Activated CD4-positive, alpha-beta T cell treated with anti-CD3 and anti-CD28 coated beads, Interleukin-2, Interleukin-6, amounts not matched to agents 100 ng/mL and 50 ng/mL, durations not matched to agents 16 hours and 8 hours (primary cell): ENCODE results near the gene NEAT1.
"Not testable (repeated sequence)": the region's sequence is repeated elsewhere in the genome, so short reads cannot be mapped to it uniquely, and the experiment has no call there.

Experiments
- DNase-seq: peaks from one replicate; pipeline ENCODE4 v3.0.0-alpha.2; 2020

Gene NEAT1

DNA sequence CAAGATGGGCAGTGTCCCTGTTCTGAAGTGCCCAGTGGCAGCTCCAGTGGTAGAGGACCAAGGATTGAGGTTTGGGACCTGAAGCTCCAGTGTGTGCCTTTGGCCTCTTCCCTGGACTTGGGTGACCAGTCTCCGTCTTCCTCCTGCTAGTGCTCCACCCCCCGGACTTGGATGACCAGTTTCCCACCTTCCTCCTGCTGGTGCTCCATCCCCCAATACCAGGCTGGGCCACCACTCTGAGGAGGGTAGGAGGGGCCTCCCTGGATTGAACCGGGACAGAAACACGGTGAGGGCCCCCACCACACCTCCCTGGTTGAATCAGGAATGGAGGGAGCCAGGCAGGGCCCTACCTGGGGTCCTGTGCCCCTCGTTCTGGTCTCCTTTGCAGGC lies 10.9 kb upstream of the NEAT1 start:
- DNase-seq: no peak

DNA sequence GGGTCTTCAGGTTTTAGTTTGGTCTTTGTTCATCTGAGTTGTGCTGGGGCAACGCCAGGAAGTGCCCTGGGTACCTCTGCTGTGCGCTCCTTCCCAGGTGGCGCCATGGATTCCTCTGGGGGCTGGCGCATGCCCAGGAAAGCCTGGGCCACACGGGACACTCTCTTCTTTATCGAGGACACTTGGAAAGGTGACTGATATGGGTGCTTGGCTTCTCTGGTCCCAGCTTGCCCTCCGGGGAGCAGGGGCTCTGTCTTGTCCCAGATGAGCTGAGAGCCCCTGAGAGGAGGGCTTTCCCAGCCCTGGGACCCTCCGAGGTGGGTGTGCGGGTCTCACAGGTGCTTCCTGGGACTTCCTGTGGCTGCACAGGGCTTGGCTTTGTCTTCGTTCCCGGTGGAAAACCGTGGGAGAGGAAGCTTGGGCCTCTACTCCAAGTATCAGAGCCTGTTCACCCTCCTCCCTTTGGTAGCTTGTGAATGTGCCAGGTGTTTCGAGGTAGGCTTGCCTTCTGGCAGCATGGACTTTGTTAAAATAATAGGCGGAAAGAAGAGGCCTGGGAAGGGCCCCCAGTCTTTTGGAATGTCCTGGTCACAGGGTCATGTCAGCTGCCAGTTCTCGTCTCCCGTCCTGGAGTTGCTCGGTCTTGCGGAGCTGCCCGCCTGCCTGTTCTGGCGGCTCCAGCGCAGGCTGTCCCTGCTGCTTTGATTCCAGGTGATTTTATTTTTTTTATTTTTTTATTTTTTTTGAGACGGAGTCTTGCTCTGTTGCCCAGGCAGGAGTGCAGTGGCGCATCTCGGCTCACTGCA lies 10.1 kb upstream of the NEAT1 start:
- no peak for DNase-seq

DNA sequence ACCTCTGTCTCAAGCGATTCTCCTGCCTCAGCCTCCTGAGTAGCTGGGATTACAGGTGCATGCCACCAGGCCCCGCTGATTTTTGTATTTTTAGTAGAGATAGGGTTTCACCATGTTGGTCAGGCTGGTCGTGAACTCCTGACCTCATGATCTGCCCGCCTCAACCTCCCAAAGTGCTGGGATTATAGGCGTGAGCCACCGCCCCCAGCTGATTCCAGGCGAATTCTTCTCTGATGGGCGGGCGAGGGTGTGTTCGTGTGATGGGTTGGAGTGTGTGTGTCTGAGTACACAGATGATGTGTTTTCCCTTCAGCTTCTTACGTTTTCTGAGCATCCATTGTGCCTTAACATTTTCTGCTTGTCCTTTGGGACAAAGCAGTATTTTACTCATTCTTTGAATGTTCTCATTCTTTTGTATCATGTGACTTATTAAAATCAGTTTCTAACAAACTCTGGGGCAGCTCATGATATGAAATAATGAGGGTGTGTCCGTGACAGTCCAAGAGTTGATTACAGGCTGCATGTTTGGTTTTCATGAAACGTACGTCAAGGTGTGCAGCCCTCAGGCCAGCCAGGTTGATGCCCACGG lies 9.4 kb upstream of the NEAT1 start:
- DNase-seq: not testable (repeated sequence)

DNA sequence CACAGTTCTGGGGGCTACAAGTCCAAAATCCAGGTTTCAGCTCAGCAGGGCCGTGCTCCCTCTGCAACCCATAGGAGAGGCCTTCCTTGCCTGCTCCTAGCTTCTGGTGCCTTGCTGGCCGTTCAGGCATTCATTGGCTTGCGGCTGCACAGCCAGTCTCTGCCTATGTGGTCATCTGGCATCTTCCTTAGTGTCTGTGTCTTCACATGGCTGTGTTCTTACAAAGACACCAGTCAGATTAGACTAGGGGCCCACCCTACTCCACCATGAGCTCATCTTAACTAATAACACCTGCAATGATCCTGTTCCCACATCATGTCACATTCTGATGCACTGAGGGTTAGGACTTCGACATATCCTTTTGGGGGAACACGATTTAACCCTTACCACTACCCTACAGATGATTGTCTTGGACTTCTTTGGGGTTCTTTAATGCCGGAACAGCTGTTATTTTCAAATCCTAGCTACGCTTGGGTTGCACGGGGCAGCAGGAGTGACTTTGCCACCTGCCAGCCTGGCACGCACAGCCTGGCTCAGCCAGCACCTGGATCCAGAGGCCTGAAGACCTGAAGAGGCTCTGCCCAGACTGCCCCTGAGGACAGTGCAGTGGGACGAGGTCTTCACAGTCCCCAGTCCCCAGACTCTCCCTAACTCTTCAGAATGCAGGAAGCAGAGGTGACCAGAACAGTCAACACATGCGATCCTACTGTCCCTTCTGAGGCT lies 7.7 kb upstream of the NEAT1 start:
- no peak for DNase-seq

DNA sequence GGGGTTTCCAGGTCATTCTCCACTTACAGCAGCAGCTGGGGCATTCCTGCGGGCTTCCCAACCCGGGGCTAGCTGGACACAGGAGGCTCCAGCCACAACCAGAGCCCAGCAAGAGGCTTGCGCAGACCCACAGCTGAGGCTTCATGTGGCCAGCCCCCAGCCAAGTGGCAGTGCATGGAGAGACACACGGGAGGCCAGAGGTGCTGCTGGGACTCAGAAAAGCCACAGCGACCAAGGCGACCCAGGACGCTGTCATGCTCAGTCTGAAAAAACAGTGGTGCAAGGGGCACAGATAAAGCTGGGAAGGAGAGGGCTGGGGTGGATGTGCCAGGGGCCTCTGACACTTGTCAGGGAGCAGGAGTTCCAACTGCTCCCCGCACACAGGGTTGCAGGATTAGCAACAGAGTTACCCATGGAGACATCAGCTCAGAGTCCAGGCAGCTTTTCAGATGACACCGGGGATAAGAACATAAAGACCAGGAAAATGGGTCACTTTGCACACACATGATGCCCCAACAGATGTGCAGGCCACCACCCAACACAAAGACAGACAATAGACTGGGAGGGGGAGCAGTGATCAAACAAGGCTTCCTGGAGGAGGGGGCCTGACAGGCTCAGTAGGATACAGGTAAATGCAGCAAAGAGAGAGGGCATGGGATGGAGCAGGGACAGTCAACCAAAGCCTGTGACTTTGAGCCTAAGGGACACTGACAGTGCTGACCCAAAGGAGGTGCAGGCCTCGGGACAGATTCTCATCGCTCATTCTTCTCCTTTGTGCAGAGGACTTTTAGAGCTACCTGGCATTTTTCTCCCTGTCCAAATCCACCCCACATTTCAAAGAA lies 6.9 kb upstream of the NEAT1 start:
- DNase-seq: no peak

DNA sequence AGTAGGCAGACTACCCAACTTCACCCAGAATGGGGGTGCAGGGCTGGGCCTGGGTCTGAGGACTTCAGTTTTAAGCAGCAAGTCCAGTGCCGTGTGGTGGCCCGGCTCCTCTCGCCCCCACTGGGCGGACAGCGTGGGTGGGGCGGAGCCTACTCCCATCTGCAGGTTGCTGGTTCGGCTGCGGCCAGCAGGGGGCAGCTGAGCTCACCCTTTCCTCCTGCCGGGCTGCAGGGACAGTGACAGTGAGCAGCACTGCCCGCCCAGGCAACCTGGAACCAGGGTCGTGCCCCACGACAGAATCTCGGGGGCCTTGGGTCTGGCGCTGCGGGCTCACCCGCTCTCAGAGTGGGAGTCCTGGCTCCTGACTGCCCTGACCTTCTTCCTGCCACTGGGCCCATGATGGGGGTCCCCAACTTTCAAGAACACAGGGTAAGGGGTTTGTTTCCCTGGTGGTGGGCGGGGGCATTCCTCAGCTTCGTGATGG lies 6.2 kb upstream of the NEAT1 start:
- DNase-seq: peak; percentile 95

DNA sequence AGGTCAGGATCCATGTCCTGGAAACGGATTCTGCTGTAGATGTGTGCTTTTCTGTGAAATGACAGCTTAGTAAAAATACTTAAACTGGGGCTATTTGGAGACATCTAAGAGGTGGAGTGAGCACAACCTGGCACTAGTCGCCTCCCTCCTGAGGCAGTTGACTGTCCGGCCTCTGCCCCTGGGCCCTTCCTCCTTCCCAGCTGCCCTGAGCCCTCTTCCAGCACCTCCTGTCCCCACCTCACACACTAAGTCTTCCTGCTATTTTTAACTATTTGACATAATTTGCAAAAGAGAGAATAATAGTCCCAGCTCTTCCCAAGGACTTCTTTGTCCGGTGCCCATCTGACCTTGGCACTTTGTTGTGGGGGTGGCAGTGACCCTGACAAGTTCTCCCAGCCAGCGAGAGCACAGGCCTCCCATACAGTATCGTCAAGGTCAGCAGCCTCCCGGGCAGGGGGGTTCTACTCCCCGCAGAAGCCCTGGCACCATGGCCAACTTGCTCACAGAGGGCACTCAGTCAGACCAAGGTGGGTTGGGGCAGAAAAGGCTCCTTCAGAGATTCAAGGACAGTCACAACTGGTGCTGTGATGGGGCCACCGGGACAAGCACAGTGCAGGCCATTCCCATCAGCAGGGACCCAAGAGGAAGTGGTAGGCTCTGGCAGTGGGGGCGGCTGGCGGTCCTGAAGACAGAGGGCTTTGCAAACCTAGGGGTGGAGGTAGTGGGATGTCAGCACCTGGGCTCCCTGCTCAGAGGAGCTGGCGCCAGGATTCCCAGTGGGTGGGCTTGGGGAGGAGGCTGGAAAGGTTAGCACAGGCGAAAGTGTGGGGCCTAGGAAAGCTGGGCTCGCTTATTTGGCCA lies 5.5 kb upstream of the NEAT1 start:
- DNase-seq: peak; percentile 45

DNA sequence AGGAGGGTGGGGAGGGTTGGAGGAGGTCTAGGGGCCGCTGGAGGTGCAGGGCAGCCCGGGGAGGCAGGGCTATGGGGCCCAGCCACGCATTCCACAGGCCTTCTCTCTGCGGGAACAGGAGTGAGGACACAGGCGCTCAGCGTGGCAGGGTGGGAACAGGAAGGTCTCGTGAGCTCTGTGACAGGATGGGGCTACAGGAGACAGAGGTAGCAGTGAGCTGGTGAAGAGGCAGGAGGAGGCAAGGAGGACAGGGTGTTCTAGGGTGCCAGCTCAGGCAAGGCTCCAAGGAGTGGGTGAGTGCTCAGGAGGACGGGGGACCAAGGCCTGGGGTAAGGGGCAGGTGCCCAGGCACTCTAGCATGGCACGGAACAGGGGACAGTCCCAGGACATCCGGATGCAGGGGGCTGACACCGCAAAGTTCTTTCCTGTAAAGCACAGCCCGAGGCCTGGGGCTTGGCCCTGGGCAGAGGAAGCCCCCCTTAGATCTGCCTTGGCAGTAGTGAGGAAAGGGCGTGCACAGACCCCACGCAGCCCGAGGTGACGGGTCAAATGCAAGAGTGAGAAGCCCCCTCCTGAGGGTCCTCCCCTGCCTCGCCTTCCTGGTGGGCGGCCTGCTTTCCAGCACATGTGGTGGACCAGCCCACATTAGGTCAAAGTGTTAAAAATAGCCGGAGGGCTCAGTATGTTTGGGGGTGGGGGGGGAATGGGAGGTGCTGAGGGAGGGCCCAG lies 4.7 kb upstream of the NEAT1 start:
- DNase-seq: peak; percentile 61

GRCh38 chr11:65418431-65418680 lies 4.2 kb upstream of the NEAT1 start:
- no peak for DNase-seq

- peak; percentile 97 for DNase-seq
These were observed 3.7 kb upstream of the NEAT1 start for GRCh38 chr11:65418681-65419459.

DNA sequence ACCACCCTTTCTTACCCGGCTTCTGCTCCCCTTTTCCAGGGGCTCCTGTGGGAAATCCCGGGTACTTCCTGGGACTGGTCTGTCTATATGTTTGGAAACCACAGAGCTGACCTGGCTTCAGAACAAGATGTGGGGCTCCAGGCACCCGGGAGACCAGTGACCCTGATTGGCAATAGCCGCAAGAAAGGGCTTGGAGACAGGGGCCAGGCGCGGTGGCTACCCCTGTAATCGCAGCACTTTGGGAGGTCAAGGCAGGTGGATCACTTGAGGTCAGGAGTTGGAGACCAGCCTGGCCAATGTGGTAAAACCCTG lies 3.2 kb upstream of the NEAT1 start:
- no peak for DNase-seq

DNA sequence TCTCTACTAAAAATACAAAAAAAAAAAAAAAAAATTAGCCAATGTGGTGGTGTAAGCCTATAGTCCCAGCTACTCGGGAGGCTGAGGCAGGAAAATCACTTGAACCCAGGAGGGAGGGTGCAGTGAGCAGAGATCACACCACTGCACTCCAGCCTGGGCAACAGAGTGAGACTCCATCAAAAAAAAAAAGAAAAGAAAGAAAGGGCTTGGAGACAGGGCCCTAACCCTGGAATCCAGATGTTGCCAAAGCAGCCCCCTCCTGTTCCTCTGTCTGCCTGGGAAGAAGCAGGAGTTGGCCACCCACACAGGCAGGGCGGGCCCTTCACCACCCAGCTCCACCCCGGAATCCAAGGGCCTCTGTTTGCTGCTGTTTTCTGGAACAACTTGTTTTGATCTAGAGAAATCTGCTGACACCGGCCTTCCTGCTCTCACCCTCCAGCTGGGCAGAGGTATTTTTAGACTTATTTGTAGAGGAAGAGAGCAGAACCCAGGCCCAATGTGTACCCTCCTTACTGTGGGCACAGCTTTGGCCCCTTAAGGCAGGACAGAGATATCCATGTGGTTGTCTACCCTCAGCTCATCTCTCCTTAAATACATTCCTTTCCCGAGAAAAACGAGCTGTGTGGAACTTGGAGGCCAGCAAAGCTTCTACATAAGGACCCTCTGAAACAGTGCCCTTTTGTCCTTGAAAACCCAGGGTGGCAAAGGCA lies 2.7 kb upstream of the NEAT1 start:
- DNase-seq: peak; percentile 87

GRCh38 chr11:65420506-65420905 lies 2.1 kb upstream of the NEAT1 start:
- DNase-seq: no peak

DNA sequence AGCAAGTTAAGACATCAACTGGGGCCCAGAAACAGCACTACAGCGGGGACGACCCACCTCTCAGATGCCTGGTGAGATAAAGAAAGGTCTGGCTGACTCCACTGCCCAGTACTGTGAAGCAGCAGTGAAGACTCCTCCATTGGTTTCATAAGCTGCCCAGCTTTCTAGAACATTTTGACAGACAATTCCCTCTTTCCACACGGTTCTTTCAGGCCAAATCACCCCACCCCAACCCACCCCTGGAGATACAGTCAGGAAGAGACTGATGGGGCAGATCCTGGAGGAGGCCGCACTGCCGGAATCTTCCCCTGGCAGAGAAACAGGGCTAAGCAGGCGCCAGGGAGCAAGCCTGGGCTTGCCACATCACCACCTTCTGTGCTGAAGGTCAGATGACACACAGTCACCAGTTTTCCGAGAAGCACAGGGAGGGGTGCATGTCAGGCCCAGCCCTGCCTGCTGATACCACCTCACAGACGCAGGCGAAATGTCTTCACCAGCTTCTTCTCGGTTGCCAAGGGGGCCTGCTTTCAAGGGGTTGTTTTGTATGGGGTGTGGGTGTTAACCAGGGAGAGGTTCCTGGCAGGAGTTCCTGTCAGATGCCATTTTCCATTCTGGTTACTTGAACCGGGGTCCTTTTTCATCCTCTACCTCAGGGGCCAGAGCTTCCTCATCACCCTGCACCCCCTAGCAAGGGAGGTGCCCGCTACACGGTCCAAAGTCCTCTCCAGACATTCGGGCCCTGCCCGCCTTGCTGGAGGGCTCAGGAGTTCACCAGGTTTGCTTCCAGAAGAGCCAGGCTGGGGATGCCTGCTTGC lies 1.4 kb upstream of the NEAT1 start:
- DNase-seq: peak; percentile 95

DNA sequence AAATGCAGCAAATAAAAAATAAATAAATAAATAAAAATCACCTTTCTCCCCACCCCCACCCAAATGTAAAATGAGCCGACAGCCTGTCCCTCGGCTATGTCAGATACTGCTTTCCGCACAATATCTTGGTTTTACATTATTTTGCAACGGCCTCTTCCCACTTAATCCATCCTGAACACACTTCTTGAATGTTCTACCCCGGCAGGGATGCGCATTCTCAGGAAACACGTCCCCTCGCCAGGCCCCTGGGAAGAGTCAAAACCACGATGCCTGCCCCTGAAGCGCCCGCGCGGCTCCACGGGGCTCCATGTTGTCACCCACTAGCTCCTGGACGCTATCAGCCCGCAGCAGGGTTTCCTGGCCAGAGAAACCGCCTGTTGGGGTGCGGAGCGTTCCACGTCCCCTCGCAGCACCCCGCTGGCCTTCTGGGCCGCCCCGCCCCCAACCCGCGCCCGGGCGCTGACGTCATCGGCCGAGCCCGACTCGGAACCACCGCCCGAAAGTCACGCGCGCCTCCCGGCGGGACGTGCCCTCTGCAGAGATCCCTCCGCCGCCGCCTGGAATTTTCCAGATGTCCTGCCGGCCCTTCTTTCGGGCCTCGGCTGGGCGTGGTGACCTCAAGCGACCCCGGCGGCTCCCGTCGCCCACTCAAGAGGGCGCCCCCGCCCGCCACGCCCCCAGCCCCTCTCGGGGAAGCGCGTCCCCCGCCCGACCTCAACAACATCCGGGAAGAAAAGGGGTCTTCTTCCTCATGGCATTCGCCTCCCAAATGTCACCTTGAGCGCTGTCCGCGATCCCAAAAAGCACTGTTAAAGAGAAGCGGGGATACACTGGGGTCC lies 585 bp upstream of the NEAT1 start:
- peak; percentile 97 for DNase-seq

- DNase-seq: peak; percentile 55
These were observed 1.1 kb downstream of the NEAT1 start for GRCh38 chr11:65423516-65424204.

GRCh38 chr11:65424205-65425104 lies 1.9 kb downstream of the NEAT1 start:
- peak; percentile 72 for DNase-seq
